Putamen (tissue), 1 donor: ENCODE measurements around the gene KCNH4.

Source experiments
- DNase-seq: peaks from one replicate; pipeline ENCODE4 v3.0.0-alpha.2; 2016; ENCODE audit warnings: low spot score

KCNH4 gene

DNA sequence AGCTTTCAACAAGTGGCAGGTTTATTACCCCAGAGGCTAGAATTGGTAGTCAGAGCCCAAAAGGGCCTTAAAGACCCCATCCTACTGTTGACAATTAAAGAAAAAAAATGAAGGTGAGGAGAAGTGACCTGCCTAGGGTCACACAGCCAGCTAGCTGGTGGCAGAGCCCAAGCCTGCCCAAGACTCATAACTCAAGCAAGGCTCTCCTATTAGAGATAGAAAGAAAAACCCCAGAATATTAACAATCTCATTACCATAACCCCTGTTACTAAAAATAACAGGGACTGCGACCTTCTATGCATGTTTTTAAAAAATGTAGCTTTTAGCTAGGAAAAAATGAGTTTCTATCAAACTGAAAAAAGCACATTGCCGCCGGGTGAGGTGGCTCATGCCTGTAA lies 44.3 kb downstream of the KCNH4 start:
- no peak for DNase-seq

DNA sequence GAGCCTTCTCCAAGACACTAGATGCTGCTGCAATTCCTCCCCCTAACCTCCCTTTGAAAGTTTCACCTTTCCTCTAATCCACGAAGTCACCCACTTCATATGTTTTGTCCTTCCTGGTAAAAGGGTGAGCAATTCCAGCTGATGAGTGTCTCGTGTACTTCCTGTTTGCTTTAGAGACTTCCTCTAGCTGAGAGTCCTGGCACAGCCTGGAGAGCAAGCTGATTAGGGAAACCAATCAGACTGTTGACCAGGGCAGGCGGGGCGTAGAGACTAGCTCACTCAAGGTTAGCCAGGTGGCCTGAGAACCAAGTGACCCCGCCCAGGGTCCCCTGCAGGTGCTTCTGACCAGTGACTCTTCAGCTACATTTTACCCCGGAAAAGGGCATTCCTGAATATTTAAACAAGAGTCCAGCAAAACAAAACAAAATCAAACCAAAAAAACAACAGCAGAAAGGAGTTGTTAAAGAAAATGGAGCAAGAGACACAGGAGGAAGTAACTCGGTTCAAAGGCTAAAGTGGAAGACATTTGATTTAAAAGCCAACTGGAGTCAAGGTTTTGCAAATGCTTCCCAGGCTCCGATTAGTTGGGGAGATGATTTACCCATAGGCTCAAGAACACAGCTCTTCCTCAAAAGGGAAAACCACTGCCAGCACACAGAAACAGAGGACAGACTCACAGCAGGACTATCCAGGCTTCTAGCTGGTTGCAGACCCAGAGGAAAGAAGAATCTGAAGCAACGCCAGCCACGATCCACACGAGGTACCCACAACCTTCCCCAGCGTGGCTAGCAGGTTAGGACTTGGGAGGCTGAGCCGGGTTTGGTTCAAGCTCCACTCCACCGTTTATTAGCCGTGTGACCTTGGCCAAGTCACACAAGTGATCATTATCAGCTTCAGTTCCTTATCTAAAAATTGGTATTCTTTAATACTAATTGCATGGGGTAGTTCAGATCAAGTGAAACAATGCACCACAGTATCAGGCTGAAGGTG lies 45.0 kb downstream of the KCNH4 start:
- no peak for DNase-seq

DNA sequence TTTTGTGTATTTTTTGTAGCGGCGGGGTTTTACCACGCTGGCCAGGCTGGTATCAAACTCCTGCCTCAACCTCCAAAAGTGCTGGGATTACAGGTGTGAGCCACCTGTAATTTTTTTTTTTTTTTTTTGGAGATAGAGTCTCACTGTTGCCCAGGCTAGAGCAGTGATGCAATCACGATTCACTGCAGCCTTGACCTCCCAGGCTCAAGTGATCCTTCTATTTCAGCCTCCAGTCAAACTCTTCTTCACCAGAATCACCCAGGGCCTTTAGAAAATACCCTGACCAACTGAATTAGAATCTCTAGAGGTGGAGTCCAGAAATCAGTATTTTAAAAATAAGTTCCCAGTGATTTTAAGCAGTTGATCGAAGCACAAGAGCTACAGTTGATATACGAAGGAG lies 45.8 kb downstream of the KCNH4 start:
- DNase-seq: no peak

DNA sequence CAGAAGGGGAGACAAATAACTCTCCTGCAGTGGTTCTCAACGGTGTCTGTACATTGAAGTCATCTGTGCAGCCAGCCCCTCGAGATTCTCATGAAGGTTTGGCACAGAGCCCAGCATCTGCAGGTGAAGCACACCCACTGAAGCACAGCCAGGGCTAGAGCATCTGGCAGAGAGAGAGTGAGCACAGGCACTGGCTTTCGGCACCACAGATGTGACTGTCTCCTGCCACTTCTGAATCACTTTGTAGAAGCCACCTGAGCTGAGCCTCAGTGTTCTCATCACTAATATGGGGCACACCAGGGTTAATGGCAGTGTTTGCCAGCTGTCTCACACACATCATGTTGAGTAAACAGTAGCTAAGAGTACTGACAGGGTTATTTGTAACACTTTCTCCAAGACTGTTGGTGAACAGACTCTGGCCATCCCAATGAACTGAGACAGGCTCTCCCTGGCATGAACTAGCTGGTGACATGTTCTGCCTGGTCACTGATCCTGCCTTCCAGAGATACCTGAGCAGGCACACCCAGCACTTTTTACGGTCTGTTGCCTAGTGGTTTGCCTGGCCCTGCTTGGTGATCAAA lies 47.4 kb downstream of the KCNH4 start:
- no peak for DNase-seq

DNA sequence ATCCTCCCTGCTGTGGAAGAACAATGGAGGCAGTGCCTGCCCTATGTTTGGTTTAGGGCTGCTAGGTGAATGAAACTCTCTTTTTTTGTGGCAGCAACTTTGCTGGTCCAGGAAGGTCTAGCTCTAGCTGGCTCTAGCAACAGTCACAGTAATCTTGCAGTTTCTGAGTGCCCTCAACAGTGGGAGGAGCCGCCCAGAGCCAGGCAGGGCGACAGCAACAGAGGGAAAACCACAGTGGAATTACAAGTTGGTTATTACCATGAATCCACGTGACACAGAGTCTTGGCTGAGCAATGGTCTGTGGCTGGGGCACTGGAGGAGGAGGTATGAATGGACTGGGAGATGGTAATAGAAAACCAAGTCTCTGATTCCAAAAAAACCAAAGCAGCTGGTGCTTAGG lies 48.0 kb downstream of the KCNH4 start:
- peak; percentile 84 for DNase-seq

DNA sequence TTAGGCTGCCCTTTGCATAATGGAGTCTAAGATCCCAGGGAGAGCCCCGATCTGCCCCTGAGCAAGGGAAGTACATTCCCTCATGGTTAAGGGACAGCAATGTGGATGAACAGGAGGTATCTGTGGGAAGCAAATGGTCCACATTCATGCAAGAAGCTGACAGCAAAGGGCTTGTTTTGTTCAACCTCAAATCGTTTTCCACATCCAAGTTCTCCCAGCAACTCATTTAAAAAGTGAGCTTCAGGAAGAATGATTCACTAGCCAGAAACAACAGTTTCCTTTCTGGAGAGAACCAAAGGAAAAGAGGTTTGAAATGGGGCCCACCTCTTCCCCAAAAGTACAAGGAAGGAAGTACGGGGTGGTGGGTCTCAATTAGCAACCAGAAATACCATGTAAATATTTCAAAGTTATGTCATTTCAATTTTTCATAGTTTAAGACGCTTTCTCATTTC lies 48.9 kb downstream of the KCNH4 start:
- DNase-seq: no peak

DNA sequence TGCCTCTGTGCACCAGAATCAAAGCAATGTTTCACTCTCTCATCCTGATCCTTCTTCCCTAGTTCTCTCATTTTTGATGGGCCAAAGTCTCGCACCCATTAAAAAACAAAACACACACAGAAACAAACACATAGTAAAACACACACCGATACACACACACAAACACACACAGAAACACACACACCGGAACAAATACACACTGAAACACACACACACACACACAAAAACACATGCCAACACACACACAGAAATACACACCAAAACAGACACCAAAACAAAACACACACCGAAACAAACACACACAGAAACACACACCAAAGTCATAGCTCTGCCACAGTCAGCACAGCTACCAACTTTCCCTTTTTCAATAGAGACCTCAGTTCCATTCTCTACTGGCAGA lies 49.7 kb downstream of the KCNH4 start:
- DNase-seq: no peak

DNA sequence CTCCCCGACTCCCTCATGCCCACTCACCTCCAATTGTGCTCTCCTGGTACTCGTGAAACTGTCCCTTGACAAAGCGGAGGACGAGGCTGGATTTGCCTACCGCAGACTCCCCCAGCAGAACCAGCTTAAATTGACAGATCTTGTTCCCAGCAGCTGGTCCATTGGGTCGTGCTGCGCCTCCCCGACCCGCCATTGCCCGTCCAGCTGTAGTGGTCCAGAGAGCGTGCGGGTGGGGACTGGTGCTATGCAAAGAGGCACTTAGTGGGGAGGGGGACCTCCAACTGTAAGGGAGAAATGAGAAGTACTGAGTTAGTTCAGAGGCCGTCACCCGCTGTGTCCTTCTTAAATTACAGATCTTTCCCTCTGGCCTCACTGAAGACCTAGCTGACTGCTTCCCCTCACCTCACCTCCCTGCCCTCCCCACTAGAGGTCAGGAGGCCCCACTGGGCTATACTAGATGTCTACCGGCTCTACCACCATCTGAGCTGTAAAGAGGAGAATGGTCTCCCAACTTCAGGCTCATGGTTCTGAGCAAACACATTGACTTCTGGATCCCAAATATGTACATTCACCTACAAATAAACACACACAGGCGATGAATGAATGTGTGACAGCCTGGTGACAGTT lies 50.5 kb downstream of the KCNH4 start:
- no peak for DNase-seq

DNA sequence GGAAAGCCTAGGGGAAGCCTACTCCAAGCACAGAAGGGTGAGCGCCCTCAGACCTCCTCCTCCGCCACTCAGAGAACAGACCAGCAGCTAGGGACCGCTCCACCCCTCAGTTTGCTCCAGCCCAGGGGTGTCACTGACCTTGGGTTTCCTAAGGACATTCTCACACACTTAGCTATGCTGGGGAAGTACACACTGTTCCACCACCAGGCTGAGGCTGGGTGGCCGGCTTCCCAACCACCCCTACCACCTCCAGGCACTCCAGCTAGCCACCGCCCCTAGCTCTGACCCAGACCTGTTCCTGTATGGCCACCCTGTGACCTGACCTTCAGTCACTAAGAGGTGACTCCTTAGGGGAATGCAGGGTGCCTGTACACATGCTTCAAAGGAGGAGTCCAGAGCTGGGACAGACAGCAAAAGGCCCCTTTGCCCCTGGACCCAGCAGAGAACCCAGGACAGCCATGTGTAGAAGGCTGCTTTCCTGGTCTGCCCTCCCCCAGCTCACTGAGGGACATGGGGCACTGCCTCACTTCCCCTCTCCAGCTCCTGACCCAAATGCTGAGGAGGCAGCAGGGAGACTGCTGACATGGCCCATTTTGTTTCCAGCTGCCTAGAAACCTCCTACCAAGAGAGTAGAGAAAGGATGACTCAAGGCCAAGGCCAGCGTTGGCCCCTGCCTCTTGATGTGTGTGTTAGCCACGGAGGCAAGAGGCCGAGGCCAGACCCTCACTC lies 51.7 kb downstream of the KCNH4 start:
- DNase-seq: no peak

DNA sequence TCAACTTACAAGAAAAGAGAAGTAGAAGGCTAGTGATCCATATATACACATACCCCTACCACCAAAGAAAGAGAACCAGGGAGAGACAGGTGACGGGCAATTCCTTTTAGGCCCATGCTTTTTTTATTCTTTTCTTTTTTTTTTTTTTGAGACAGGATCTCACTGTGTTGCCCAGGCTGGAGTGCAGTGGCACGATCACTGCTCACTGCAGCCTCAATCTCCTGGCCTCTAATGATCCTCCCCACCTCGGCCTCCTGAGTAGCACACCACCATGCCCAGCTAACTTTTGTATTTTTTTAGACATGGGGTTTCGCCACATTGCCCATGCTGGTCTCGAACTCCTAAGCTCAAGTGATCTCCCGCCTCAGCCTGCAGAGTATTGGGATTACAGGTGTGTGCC lies 53.5 kb downstream of the KCNH4 start:
- DNase-seq: no peak

DNA sequence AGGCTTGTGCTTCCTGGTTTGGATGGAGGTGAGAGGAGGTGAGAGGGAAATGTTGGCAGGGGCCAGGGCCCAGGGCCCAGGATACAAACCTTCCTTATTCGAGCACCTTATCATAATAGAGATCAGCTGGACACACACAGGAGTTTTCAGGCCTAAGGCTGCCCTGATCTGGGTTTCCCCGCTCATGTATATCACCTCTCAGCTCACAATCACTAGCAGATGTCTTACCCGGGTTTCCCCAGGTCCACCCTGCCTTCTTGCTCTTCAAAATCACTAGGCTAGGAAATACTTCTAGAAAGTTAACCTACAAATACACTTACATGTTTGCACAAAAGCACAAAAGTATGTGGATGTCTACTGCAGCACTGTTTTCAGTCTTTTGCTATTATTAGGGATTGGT lies 54.1 kb downstream of the KCNH4 start:
- no peak for DNase-seq

DNA sequence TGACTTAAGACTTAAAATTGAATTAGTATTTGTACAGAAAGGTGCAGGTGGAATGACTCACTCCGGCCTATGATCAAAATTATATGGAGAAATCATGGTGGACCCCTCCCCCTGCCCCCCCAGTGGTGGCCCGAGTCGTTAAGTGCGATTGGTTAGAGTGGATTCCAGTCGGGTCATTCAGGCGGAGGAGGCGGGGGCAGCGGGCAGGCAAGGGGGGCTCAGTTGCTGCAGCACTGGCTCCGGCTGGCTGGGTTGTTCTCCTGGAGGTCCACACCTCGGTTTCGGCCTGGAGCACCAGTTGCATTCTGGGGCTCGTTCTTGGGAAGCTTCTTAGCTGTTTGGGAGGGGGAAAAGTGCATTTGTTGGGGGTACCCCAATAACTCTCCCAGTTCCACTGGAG lies 55.4 kb downstream of the KCNH4 start:
- DNase-seq: no peak

DNA sequence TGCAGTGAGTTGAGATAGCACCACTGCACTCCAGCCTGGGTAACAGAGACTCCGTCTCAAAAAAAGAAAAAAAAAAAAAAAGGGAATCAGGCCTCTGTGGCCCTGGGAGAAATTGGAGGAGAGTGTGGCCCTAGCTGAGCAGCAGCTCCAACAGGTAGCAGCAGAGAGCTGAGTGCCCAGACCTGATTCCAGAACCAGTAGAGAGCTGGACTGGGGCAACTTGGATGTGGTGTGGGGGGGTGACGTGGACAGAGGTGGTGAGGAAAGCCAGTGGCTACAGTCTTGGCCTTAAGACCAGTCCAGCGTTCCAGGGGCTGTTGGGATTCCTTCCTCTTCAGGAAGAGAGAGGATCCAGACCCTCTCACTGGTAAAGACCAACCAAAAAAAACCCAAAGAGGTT lies 56.7 kb downstream of the KCNH4 start:
- no peak for DNase-seq

DNA sequence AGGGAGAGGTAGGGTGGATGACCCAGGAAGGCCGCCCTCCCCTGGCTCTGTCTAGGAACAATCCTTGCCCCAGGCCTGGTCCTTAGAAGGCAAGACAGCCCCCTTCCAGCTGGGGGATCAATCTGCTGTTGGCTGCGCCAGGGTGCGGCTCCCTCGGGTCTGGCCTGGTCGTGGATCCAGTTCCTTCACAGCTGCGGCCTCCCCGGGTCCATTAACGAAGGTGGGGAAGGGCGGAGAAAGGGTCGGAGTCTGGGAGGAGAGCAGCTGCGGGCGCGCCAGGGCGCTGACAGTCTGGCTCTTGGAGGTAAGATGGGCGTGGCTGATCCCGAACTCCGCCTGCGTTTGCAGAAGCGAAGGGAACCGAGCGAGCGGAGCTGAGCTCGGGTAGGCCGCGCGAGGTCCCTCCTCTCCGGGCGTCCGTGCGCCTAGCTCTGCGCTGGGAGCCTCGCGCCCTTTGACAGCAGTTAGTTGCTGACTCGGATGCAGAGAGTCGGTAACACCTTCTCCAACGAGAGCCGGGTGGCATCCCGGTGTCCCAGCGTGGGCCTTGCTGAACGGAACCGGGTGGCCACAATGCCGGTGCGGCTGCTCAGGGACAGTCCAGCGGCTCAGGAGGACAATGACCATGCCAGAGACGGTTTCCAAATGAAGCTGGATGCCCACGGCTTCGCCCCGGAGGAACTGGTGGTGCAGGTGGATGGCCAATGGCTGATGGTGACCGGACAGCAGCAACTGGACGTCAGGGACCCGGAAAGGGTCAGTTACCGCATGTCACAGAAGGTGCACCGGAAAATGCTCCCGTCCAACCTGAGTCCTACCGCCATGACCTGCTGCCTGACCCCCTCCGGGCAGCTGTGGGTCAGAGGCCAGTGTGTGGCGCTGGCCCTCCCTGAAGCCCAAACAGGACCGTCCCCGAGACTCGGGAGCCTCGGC lies 58.3 kb downstream of the KCNH4 start, which contains the start of gene HSPB9:
Gene HSPB9, plus strand, starts transcription at position 434 of the 933 bp plus-strand sequence. Its CDS starts 47 bp downstream, at position 481.
- no peak for DNase-seq

DNA sequence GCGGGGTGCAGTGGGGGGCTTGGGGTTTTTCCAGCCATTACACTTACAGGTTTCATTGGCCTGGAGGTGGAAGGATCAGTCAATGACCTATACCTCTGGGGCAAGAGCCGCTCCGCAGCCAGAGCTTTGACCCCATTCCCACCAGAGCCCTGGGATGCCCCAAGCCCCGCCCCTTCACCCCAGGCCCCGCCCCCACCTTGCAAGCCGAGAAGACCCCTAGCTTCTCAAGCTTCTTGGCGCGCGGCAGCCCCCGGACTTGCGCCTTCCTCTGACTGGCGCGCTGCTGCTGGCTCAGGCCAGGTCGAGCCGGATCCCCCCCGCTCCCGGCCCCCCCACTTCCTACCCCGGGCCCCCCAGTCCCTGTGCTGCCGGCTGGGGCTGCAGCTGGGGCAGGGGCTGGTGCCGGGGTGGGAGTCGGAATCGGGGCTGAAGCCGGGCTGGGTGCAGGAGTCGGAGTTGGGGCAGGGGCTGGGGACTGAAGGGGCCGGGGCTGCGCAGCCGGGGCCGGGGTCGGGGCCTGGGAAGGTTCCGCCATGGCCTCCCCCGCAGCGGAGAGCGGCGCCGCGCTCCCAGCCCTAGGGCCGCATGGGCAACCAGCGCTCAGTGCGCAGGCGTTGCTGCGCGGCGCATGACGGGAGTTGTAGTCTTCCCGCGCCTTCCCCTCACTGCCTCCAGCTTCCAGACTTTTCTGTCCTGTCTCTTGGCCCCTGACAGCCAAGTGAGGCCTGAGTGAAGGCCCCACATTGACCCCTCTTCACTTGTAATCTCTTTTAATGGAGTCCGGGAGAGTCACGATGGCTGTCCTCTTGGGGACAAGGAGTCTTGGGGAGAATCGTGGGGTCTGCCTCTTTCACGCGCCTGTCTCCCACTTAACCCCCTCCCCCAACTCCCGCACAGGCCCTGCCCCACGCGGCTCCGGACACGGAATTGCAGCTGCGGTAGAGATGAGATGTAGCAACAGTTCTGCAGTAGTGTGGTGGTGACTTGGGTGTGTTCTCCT lies 59.9 kb downstream of the KCNH4 start, which contains the start of gene KAT2A:
Gene KAT2A, minus strand, starts transcription at position 598 of the 1,000 bp plus-strand sequence. Its CDS starts 63 bp downstream, at position 535.
- DNase-seq: peak; percentile 86

DNA sequence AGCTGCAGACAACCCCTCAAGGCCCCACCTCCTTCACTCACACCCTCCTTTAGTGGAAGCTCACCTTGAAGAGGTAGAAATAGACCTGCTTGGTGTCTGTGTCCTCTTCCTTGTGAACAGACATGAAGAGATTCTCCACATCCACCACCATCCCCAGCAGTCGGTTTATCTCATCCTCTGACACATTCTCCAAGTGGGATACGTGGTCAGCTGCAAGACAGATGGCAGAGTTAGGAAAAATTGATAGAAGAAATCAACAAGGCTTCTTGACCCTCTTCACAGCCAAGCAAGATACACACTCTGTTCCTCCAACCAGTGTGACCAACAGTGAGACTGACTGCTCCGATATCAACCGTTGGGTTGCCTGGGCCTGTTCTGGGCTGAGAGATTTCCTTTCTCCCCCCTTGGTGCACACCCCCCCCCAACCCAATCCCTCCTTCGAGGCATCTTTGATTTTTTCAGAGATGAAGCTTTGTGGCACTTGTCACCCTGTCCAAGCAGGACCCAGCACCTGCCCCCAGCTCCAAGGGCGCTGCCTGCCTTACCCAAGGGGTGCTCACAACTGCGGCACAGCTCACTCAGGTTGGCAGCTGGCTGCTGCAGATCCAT lies 60.7 kb downstream of the KCNH4 start:
- DNase-seq: no peak

DNA sequence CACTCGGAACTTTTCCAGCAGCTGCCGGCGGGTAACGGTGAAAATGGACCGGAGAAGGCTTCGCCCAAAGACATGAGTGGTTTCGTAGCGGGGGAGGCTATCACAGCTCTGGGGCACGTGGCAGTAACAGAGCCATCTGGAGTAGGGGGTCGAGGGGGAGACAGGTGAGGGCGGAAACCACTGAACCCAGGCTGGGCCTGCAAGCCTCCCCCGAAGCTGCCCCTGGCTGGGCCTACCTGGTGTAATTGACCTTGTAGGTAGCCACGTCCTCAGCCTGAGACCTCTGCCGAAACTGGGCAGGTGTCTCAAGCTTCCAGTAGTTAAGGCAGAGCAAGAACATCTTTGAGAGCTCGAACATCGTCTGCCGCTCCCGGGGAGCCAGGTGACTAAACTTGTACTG lies 61.6 kb downstream of the KCNH4 start:
- no peak for DNase-seq

DNA sequence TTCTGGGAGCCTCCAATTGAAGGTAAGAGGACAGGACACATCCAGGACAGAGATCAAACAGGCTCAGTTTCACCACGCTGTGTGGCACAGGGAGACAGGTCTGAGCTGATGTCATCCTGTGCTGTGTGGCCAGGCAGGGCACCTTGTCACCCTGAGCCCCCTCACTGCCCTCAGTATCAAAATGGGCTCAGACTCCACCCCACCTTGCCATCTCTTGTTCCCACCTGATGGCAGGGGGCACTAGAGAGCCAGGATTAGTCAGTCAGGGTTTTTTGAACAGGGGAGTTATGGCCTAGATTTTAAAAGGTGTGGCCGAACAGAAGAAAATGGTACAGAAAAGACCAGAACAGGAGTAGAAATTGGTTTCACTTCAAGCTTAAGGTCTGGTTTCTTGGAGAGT lies 62.4 kb downstream of the KCNH4 start:
- DNase-seq: no peak

DNA sequence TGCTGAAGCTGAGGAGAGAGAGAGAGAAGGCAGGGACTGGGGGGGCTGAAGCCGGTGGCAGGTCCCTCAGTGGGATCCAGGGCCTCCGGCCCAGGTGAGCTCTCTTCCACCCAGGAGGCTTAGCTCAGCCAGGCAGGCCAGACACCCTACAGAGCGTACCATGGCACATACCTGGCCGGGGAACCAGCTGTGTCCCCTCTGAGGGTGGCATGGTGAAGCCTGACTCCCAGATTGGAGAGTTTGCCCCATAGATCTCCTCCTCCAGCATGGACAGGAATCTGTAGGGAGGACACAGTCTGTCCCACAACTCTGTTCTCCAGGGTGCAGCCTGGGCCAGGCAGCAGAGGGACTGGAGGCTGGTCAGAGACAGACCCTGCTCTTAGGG lies 62.8 kb downstream of the KCNH4 start:
- no peak for DNase-seq
